Activated CD4-positive, alpha-beta T cell treated with anti-CD3 and anti-CD28 coated beads, Interleukin-2, amount 50 U/mL, for 4 hours (primary cell): Measurements from ENCODE around the gene ATG16L2.
"Not testable (repeated sequence)": the region's sequence is repeated elsewhere in the genome, so short reads cannot be mapped to it uniquely, and the experiment has no call there.

Experiments used
- DNase-seq, 2 experiments: peaks; one replicate each; pipeline ENCODE4 v3.0.0-alpha.2; 2020

ATG16L2 gene

DNA sequence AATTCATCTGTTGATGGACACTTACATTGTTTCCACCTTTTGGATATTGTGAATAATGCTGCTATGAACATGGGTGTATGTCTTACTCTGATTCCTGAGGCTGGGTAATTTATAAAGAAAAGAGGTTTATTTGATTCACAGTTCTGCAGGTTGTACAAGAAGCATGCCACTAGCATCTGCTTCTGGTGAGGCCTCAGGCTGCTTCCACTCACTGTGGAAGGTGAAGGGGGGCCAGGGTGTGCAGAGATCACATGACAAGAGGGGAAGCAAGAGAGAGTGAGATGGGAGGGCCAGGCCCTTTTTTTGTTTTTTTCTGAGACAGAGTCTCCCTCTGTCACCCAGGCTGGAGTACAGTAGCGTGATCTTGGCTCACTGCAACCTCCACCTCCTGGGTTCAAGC is 7.8 kb upstream of the ATG16L2 start:
- DNase-seq = not testable (repeated sequence)

DNA sequence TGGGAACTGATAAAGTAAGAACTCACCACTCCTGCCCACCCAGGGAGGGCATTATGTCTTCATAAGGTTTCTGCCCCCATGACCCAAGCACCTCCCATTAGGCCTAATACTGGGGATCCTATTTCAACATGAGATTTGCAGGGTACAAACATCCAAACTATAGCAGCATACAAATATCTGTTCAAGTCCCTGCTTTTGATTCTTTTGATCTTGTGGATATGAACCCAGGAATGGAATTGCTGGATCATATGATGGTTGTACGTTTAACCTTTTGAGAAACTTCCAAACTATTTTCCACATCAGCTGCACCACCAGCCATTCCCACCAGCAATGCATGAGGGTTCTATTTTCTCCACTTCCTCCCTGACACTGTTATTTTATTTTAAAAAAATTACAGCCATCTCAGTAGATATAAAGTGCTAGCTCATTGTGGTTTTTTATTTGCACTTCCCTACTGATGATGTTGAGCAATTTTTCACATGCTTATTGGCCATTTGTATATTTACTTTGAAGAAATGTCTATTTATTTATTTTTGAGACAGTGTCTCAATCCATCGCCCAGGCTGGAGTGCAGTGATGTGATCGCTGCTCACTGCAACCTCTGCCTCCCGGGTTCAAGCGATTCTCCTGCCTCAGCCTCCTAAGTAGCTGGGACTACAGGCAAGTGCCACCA is 7.1 kb upstream of the ATG16L2 start:
- DNase-seq = no peak

DNA sequence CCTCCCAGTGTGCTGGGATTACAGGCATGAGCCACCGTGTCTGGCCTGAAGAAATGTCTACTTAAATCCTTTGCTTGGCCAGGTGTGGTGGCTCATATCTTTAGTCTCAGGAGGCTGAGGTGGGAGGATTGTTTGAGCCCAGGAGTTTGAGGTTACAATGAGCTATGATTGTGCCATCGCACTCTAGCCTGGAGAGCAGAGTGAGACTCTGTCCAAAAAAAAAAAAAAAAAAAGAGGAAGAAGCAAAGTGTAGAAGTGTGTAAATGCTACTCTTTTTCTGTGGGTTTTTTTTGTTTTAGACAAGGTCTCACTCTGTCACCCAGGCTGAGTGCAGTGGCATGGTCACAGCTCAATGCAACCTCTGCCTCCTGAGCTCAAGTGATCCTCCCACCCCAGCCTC is 6.4 kb upstream of the ATG16L2 start:
- no peak for DNase-seq

DNA sequence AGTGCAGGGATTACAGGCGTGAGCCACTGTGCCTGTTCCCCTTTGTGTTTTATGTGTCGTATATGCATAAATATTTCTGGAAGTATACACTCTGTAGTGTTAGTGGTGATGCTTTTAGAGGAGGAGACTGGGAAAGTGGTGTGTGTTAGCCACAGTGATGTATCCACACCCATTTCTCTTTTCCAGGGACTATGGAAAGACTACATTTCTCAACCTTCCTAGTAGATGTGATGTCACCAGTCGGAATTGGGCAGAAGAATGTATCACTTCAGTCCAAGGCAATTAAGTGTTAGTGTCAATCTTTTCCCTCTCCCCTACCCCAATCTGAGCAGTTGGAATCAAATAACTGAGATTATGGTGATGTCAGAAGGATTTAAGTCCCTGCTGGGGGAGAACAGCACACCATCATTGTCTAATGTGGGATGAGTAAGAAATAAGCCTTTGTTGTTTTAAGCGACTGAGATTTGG is 5.8 kb upstream of the ATG16L2 start:
- no peak for DNase-seq

DNA sequence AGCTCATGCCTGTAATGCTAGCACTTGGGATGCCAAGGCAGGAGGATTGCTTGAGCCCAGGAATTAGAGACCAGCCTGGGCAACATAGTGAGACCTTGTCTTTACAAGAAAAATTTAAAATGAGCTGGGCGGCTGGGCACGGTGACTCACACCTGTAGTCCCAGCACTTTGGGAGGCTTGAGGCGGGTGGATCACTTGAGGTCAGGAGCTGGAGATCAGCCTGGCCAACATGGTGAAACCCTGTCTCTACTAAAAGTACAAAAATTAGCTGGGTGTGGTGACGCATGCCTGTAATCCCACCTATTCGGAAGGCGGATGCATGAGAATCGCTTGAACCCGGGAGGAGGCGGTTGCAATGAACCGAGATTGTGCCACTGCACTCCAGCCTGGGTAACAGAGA is 2.5 kb upstream of the ATG16L2 start:
- DNase-seq = not testable (repeated sequence)

DNA sequence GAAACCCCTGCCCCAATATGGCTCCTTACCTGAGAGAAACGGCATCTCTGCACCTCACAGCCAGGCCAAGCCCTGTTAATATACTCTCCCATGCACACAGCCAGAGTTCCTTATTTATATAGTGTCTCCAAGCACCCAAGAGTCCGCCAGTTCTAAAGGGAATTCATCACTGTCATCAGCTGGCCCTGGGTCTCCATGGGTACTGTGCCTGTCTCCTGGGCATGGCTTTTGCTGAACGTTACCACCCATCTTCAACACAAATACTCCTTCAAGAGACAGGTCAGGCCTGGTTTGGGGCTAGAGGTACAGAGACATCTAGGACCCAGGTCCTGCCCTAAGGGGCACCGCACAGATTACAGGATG is 1.6 kb upstream of the ATG16L2 start:
- no peak for DNase-seq

DNA sequence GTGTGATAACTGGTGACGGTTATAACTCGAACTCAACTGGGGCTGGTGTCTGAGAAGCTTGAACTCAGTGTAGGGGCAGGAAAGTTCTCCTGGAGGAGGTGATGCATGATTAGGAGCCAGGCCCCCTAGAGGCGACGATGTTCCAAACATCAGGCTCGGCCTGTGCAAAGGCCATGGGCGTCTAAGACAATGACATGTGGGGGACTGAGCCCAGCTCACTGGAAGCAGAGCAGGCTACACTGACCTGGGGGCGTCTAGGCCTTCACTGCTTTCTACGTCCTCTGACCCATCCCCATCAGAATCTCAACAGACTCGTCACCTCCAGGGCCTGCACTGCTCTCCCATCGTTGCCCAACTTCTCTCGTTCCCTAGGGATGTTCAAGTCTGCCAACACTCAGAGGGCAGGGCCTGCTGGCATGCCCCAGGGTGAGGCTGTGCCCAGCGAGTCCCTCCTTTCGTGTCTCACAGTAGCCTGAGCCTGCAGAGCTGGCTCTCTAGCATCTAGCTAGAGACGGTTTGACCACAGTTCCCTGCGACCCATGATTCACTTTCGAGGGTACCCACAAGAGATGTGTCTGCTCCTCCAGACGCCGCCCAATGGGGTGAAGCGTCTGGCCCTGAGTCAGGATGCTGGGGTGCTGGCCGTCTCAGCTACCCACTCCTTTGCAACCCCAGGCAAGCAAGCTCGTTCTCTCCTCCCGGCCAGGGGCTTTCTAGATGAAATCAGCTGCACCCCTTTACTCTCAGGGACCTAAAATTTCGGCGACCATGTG is 1.1 kb upstream of the ATG16L2 start:
- peak; percentile 58 to 59 for DNase-seq

DNA sequence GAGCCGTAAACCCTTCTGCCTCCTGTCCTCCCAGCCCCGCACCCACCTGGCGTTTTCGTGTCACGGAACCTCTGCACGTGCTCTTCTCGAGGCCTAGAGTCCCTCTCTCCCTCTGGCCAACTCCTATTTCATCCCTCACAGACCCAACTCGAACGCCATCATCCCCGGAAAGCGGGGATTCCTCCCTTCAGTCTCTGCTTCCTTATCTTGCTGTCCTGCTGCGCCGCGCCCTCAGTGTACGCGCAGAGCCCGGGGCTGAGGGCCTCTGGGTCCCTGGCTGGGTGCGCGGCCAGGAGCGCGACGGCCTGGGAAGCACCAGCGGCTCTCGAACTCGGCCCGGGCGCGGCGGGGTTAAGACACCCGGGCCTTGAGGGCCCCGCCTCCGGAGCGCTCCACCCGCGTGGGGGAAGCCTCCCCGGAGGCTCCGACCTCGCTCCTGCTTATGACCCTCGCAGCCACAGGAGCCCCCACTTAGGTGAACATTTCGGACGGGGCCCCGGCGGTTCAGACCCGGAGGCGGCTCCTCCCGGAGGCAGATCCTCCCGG is 398 bp upstream of the ATG16L2 start:
- DNase-seq = no peak

DNA sequence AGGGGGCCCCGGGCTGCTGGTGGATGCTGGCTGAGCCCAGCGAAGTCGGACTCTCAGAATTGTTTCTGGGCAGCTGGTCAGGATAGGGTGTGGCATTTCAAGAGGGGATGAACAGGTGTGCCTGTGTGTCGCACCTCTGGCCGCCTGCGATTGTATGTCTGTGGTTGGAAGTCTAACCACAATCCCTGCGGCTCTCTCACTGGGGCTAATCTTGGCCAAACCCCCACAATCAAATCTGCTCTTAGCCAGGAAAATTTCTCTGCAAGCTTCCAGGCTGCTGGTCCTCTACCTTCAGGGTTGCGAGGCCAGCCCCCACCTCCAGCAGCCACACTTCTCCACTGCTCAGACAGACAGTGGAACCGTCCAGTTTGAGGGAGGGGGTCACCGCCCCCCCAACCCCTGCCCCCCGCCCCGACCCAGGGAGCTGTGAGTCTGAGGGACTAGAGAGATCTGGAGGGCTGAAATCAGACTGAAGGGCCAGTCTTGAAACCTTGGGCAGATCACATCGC is 953 bp downstream of the ATG16L2 start:
- DNase-seq = no peak

DNA sequence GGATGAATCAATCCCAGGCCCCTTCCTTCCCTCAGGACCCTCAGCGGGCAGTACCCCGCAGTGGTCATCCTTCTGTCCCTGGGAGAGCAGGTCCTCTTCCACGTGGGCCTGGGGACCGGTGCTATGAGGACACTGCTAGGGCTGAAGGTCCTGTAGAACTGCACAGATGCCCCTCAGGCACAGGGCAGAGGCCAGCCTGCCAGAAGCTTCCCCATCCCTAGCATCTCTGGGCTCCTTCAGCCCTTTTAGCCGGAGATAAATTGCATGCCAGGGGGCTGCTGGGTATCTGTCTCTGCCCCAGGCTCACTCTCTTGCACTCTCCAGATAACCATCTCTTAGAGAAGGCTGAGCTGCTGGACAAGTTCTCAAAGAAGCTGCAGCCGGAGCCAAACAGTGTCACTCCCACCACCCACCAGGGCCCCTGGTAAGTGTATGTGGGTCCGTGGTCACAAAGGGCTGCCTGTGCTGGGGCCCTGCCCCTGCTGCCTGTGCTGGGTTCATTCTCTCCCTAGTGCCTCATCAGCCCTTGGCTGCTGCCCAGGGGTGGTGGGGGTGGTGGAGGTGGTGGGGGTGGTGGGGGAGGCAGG is 2.3 kb downstream of the ATG16L2 start:
- no peak for DNase-seq

DNA sequence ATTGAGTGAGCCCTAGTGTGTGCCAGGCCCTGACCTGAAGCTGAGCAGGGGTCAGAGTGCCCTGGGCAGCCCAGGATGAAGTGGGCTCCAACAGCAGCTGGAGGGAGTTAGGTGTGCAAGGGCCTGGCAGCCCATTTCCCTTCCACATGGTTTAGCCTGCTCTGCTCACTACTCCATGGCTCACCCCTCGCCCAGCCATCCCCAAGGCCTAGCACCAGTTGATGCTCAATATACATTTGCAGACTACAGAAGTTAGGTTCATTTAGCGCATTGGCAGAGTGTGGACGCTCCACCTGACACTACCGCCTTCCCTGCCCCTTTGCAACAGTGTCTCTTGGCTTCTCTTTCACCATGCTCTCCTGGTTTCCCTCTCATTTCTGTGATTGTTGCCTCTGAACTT is 3.8 kb downstream of the ATG16L2 start:
- no peak for DNase-seq

DNA sequence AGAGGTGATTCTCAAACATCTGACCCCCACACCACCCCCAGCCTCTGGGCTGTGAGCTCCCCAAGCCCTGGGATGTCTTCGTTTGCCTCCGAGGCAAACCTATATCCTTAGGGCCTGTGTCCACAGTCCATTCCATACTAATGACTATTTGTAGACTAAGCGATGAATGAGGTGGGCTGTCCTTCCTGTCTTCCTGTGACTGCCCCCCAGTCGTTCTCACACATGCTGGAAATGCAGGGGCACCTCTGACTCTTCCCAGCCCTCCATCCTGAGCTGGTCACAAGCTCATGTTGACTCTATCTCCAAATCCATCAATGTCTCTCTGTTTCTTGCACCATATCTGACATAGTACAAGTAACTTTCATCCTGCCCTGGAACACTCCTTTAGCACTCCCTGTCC is 4.8 kb downstream of the ATG16L2 start:
- no peak for DNase-seq

DNA sequence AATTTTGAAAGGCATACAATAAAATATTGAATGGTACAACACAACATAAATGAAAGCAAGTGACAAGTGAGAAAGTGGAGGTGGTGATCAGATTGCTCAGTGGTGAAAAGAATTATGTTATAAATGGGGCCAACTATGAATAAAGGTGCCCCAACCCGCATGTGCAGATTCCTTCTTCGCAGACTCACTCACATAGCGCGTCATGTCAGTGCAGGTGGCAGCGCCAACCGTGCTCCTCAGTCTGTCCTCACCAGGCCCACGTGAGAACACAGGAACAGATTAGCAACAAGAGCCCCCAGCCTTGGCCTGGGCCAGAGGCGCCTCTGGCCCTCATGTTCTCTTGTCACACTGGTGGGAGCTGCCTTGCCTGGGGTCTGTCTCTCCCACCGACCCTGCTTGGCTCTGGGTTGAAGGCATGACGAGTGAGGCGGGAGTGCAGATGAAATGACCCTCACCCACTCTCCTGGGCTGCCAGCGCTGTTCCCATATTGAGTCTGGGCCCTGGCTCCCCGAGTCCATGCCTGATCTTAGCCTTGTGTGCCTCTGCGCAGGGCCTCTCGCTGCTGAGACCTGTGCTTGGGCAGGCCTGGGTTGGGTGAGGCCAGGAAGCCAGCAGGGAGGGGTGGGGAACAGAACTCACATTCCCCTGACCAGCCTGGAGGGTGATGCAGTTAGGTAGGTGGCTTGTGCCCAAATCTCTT is 6.4 kb downstream of the ATG16L2 start:
- no peak for DNase-seq

DNA sequence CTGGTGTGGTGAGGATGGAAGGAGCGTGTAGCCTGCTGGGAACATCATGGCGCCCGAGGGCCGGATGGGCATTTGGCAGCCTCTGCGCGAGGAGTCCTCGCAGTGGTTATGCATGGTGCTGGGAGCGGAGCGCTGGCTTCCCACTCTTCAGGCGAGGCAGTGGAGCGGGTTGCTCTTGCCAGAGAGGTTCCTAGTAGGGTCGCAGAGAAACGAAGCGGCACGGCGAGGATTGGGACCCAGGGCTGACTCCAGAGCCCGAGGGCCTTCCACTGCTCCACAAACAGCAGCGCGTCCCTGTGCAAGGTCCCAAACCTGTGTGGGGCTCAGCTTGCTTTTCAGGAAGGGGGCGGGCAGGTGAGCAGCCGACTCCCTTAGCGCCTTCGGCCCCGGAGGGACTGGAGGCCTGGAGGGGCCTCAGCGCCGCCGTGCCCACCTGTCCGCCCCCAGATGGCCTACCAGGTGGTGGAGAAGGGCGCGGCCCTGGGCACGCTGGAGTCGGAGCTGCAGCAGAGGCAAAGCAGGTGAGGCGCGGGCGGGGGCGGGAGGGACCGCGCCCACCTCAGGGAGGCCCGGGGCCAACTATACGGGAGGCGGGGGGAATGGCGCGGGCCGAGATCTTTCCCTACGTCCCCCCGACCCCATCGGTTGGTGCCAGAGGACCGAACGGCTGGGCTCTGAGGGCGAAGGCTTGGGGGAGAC is 7.2 kb downstream of the ATG16L2 start:
- DNase-seq = no peak

DNA sequence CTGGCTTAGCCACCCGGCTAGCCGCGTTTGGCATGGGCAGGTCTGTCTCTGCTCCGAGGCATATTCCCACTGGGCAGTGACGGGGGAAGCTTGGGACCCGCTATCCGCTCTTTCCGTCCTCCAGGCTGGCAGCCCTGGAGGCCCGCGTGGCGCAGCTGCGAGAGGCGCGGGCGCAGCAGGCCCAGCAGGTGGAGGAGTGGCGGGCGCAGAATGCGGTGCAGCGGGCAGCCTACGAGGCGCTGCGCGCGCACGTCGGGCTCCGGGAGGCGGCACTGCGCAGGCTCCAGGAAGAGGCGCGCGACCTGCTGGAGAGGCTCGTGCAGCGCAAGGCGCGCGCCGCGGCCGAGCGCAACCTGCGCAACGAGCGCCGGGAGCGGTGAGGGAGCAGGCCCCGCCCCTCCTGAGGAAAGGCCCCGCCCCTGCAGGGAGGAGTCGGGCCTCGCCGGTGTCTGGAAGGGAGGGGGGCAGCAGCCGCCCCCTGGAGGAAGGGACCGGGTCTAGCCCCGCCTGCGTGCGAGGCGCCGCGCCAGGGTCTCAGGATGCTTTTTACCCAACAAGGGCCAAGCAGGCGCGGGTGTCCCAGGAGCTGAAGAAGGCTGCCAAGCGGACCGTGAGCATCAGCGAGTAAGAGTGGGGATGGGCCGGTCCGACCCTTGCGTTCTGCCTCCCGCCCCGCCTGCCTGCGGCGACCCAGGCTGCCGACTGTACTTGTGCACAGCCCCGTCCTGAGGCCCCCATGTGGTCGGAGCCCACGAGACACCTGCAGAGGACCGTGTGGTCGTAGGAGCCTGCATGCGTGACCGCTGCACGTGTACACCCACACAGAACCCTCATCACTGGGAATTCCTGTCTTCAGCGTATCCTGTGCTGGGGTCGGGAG is 7.9 kb downstream of the ATG16L2 start:
- DNase-seq = peak; percentile 83 to 85

DNA sequence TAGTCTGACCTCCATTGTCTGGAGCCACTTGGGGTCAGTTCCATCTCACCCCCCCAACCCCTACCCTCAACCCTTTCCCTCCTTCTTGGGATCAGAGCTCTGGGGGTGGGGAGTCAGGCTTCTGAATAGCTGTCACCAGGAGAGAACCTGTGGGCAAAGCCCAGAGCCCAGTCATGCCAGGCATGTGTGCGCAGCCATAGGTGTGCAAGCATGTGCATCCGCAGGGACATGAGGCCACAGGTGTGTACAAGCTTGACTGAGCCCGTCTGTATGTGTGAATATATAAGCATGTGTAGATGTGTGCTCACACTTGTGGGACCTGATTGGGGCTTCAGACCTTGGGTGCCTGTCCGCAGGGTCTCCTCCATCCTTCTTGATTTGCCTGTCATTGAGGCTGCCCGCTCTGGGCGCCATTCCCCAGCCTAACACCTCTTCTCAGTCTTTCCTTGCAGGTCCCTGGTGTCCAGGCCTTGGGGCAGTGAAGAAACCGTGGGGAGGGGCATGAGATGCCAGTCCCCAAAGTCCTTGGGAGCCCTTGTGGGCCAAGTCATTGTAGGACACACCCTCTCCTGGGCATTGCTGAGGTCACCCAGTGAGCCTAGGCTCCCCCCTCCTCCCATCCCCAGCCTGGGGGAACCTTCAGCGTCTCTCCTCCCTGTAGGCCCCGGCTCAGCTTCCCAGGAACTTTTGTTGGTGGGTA is 9.0 kb downstream of the ATG16L2 start:
- DNase-seq = no peak

DNA sequence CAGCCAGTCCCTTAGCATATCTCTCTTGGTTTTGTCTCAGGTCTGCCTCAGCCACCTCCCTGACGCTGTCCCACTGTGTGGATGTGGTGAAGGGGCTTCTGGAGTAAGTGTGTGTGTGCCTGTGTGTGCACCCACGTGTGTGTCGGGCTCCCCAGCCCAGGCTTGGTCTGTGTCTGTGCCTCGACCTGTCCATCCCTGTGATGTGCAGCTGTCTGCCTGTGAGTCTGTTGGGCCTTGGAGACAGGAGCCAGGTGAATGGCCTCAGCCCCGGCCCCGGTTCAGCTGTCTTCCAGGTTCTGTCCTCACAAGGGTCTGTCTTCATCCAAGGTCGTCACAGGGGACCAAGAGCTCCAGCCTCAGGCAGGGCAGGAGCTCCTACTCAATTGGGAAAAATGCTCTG is 9.8 kb downstream of the ATG16L2 start:
- DNase-seq = no peak

DNA sequence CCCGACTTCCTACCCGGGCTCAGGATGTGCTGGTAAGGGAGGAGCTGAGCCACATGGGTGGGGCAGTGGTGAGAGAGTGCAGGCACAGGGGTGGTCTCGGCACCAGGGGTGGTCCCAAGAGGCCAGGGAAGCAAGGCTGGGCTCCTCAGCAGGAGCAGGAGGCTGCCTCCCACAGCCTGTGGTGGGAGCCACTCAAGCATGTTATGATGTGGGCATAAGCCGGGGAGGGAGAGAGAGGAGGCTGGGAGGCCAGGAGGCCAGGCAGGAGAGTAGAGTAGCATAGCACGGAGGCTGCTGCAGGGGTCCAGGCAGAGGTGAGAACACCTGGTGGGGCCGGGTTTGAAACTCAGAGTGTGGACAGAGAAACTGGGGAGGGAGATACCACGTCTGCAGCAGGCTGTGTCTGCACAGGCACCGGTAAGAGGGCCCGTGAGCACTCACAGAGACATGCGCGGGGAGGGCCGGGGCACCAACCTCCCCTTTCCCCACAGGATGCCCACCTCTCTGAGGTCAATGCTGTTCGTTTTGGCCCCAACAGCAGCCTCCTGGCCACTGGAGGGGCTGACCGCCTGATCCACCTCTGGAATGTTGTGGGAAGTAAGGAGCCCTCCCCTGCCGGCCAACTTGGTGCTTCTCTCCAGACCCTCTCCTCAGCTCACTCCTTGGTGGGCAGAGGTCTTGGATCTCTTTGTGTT is 10.7 kb downstream of the ATG16L2 start:
- no peak for DNase-seq

DNA sequence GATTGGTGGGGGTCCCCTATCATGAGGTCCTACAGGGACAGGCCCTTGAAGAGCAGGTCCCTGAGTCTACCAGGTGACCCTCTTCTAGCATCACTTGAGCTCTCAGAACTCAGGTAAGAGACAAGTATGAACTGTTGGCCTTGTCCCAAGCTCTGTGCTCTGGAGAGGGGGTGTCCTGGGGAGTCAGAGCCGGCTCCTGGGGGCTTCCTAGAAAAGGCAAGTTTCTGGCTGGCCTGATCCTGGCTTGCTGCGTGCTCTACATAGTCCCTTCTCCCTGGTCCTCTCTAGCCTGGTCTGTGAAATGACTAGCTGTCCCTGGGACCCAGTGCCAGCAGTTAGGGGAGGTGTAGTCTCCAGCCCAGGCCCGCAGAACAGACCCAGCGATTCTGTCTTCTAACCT is 11.4 kb downstream of the ATG16L2 start:
- no peak for DNase-seq
